BJ (cell line): ENCODE data around the gene DCAF12. TPM values are rescaled to one million over a fixed set of nuclear protein-coding genes. Genes with fewer than 3 reads are reported as not detected.

ENCODE experiments used
- CTCF ChIA-PET: fragments of 350-600 bp; formaldehyde crosslinking; extraction: SDS; loops from one replicate; lab custom pipeline; 2021; ENCODE audit warnings: antibody characterized with exemption, inconsistent platforms; lab: Yijun Ruan, JAX
- POLR2A ChIA-PET: fragments of 300-600 bp; sonication (Branson Sonifier 250); formaldehyde crosslinking; extraction: SDS; loops from one replicate; lab custom pipeline; 2021; ENCODE audit warnings: antibody characterized with exemption; lab: Charles Lee
- DNase-seq: peaks from one replicate; pipeline ENCODE4 v3.0.0-alpha.2; 2011; ENCODE audit warnings: low read depth
- H3K27me3 ChIP-seq: 2 replicates; pipeline ENCODE4 v1.6.0; 2011; ENCODE audit warnings: low read length; ENCODE audit not compliant: control insufficient read depth, insufficient read depth
- H3K36me3 ChIP-seq: 2 replicates; pipeline ENCODE4 v1.5.1; 2011; ENCODE audit warnings: low read length; ENCODE audit not compliant: control insufficient read depth, insufficient read depth
- H3K4me3 ChIP-seq: 2 replicates; pipeline ENCODE4 v1.5.1; 2011; ENCODE audit warnings: low read depth, mild to moderate bottlenecking, control low read depth, low read length
- CTCF ChIP-seq: IDR thresholded peaks from 2 replicates; pipeline ENCODE4 v1.5.1; 2011; ENCODE audit warnings: low read depth, mild to moderate bottlenecking, control low read depth, inconsistent platforms, low read length, moderate library complexity; ENCODE audit not compliant: insufficient read depth
- polyA plus RNA-seq: library from polyadenylated mRNA; depleted of rRNA; stranded (reverse); fragments of >200 nt; gene quantifications from 2 replicates; pipeline ENCODE4 v1.2.3, GENCODE V29; 2011

DCAF12 gene
- polyA plus RNA-seq, 1 experiment: 37.0 TPM

DNA sequence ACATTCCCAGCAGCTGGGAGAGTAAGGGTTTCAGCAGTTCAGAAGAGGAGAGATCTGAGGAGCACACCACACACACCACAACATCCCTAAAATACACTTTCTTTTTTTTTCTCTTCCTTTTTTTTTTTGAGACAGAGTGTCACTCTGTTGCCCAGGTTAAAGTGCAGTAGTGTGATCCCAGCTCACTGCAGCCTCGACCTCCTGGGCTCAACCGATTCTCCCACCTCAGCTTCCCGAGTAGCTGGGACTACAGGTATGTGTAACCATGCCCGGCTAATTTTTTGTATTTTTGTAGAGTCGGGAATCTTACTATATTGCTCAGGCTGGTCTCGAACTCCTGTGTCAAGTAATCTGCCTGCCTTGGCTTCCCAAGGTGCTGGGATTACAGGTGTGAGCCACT lies 42.6 kb upstream of the DCAF12 start:
- POLR2A ChIA-PET: no interaction called here
- CTCF ChIA-PET: no interaction called here
- DNase-seq: no peak
- H3K4me3 ChIP-seq: no peak overlapping the region
- no peaks in the 10 kb centered on the region for H3K27me3 ChIP-seq
- H3K36me3 ChIP-seq: no peaks in the 10 kb centered on the region
- no peak for TF ChIP-seq CTCF

- Histone ChIP-seq H3K36me3 (no peaks in the 10 kb centered on the region), H3K4me3 (no peak overlapping the region), H3K27me3 (no peaks in the 10 kb centered on the region)
- DNase-seq: no peak
- TF ChIP-seq CTCF: no peak
- ChIA-PET POLR2A (no interaction called here), CTCF (interaction anchor here (0.6 kb wide), 1 partner anchor 101 kb away, joined by 3 read pairs; no protein-coding TSS in a partner anchor)
Measured at GRCh38 chr9:34163434-34163833, 36.9 kb upstream of the DCAF12 start.

- no peak for DNase-seq
- ChIA-PET POLR2A (no interaction called here), CTCF (interaction anchor here (1.7 to 1.8 kb wide), 2 partner anchors 13 kb away, joined by 4 to 7 read pairs; no protein-coding TSS in a partner anchor)
- H3K27me3 ChIP-seq: 0 out of 2 replicates have a peak, but pooled peaks cover 1% of the 10 kb centered on the region
- no peaks in the 10 kb centered on the region for H3K36me3 ChIP-seq
- H3K4me3 ChIP-seq: no peak overlapping the region
- TF ChIP-seq CTCF: no peak
Measured at GRCh38 chr9:34158362-34158869, 31.9 kb upstream of the DCAF12 start.

DNA sequence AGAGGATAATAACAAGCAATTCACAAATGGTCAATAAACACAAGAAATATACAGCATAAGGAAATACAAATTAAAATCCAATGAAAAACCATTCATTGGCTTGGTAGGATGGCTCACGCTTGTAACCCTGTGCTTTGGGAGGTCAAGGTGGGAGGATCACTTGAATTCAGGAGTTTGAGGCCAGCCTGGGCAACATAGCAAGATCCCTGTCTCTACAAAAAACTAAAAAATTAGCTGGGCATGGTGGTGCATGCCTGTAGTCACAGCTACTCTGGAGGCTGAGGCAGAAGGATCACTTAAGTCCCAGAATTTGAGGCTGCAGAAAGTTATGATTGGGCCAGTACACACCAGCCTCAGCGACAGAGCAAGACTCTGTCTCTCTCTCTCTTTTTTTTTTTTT lies 31.4 kb upstream of the DCAF12 start:
- CTCF ChIA-PET: interaction anchor here (1.8 kb wide), 1 partner anchor 12 kb away, joined by 4 read pairs; no protein-coding TSS in a partner anchor
- DNase-seq: no peak
- 0 out of 2 replicates have a peak, but pooled peaks cover 1% of the 10 kb centered on the region for H3K27me3 ChIP-seq
- no peaks in the 10 kb centered on the region for H3K36me3 ChIP-seq
- no peak overlapping the region for H3K4me3 ChIP-seq
- TF ChIP-seq CTCF: no peak
- POLR2A ChIA-PET: no interaction called here

DNA sequence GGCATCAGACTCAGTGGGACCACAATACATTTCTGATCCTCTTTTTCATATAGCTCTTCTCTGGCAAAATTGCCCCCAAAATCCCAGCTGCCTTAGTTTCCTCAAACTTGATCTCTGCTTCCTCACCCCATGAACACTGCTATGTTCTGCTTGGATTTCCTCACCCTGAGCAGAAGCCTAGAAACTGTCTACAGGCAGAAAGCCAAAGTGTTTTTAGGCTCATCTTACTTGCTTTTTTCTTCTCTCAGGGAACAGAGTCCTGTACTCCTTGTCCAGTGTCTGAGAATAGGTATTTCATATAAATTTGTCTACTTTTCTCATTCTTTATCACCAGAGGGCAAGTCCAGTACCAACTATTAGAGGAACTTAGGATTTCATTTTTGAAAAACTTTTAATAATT lies 30.8 kb upstream of the DCAF12 start:
- CTCF ChIA-PET: no interaction called here
- POLR2A ChIA-PET: no interaction called here
- 0 out of 2 replicates have a peak, but pooled peaks cover 1% of the 10 kb centered on the region for H3K27me3 ChIP-seq
- H3K36me3 ChIP-seq: no peaks in the 10 kb centered on the region
- DNase-seq: no peak
- no peak overlapping the region for H3K4me3 ChIP-seq
- no peak for TF ChIP-seq CTCF
